Gastroesophageal sphincter (tissue), 3 donors: ENCODE data around the gene EIF5AL1.

ENCODE experiments used
- EP300 ChIP-seq: sonication (generic); formaldehyde crosslinking; IDR thresholded peaks from one replicate; pipeline ENCODE4 v1.6.1; 2017; ENCODE audit warnings: antibody characterized with exemption, mild to moderate bottlenecking
- POLR2A ChIP-seq, 2 donors: fragments of 450-650 bp; IDR thresholded peaks; one replicate each; pipeline ENCODE4 v1.6.1; 2017; ENCODE audit warnings: antibody characterized with exemption in 2 of 2, mild to moderate bottlenecking in 2 of 2, moderate library complexity in 1 of 2
- POLR2AphosphoS5 ChIP-seq: sonication (generic); formaldehyde crosslinking; IDR thresholded peaks from one replicate; pipeline ENCODE4 v1.6.1; 2017; ENCODE audit warnings: antibody characterized with exemption
- TF ChIP-seq, protein P1 (sequence below), 4 experiments: fragments of 200-600 bp in 2 of 4; fragments of 450-650 bp in 2 of 4; sonication (generic) in 1 of 4; IDR thresholded peaks; one replicate each; pipeline ENCODE4 v1.5.1; 2017 to 2019; ENCODE audit warnings: antibody characterized with exemption in 4 of 4, mild to moderate bottlenecking in 2 of 4, moderate library complexity in 2 of 4

GRCh38 chr10:79555354-79556309, 43.3 kb downstream of the EIF5AL1 start:
- no peak for TF ChIP-seq POLR2A (IDR thresholded peaks at IDR 0.05)
- TF ChIP-seq POLR2AphosphoS5 = no peak
- TF ChIP-seq, protein P1, sequence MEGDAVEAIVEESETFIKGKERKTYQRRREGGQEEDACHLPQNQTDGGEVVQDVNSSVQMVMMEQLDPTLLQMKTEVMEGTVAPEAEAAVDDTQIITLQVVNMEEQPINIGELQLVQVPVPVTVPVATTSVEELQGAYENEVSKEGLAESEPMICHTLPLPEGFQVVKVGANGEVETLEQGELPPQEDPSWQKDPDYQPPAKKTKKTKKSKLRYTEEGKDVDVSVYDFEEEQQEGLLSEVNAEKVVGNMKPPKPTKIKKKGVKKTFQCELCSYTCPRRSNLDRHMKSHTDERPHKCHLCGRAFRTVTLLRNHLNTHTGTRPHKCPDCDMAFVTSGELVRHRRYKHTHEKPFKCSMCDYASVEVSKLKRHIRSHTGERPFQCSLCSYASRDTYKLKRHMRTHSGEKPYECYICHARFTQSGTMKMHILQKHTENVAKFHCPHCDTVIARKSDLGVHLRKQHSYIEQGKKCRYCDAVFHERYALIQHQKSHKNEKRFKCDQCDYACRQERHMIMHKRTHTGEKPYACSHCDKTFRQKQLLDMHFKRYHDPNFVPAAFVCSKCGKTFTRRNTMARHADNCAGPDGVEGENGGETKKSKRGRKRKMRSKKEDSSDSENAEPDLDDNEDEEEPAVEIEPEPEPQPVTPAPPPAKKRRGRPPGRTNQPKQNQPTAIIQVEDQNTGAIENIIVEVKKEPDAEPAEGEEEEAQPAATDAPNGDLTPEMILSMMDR (IDR thresholded peaks at IDR 0.05) = no peak
- no peak for TF ChIP-seq EP300
